HG03571 (cell line): Measurements from ENCODE around the gene IL11RA.

Source experiments
- ATAC-seq: cut with Tn5 transposase; IDR thresholded peaks from one replicate; pipeline ENCODE4 v1.9.1; 2021; ENCODE audit not compliant: unreplicated experiment

Gene IL11RA

GRCh38 chr9:34652602-34653000, 616 bp downstream of the IL11RA start:
- no peak for ATAC-seq

- no peak for ATAC-seq
Observed at GRCh38 chr9:34653151-34654072, 1.4 kb downstream of the IL11RA start.

- no peak for ATAC-seq
Observed at GRCh38 chr9:34654323-34655051, 2.5 kb downstream of the IL11RA start.

- no peak for ATAC-seq
Observed at GRCh38 chr9:34655394-34655793, 3.4 kb downstream of the IL11RA start.

GRCh38 chr9:34656992-34657391, 5.0 kb downstream of the IL11RA start:
- ATAC-seq: no peak

- no peak for ATAC-seq
Observed at GRCh38 chr9:34658461-34658860, 6.5 kb downstream of the IL11RA start.

GRCh38 chr9:34659592-34660253, 7.7 kb downstream of the IL11RA start:
- no peak for ATAC-seq

GRCh38 chr9:34662526-34663302, 10.7 kb downstream of the IL11RA start, which contains the start of gene CCL27:
Gene CCL27, minus strand, starts transcription at chr9:34662657. Its CDS starts 24 bp downstream, at chr9:34662633.
- ATAC-seq: no peak

GRCh38 chr9:34663303-34663605, 11.3 kb downstream of the IL11RA start:
- ATAC-seq: no peak

- peak; percentile 54 for ATAC-seq
Observed at GRCh38 chr9:34664281-34665066, 12.5 kb downstream of the IL11RA start.

GRCh38 chr9:34665067-34665380, 13.0 kb downstream of the IL11RA start:
- no peak for ATAC-seq

GRCh38 chr9:34665381-34666250, 13.6 kb downstream of the IL11RA start:
- ATAC-seq: peak; percentile 70

GRCh38 chr9:34669809-34670562, 18.0 kb downstream of the IL11RA start:
- ATAC-seq: no peak

- ATAC-seq: no peak
Observed at GRCh38 chr9:34671307-34671706, 19.3 kb downstream of the IL11RA start.

- ATAC-seq: no peak
Observed at GRCh38 chr9:34674440-34674839, 22.5 kb downstream of the IL11RA start.

- no peak for ATAC-seq
Observed at GRCh38 chr9:34675048-34675714, 23.2 kb downstream of the IL11RA start.

- no peak for ATAC-seq
Observed at GRCh38 chr9:34675869-34676268, 23.9 kb downstream of the IL11RA start.

GRCh38 chr9:34684145-34684544, 32.2 kb downstream of the IL11RA start:
- no peak for ATAC-seq
